Liver (tissue), 3 donors: ENCODE data around the gene GCKR.

Source experiments
- CTCF ChIP-seq: fragments of 150-350 bp; IDR thresholded peaks from 2 replicates; pipeline ENCODE4 v1.5.1; 2017; ENCODE audit warnings: improper control_type of control experiment, low read depth, low read length; ENCODE audit not compliant: missing input control
- EGR1 ChIP-seq, 2 donors: IDR thresholded peaks; 2 replicates each; pipeline ENCODE4 v1.6.1; 2016 to 2018; ENCODE audit warnings: antibody characterized with exemption in 2 of 2, low read depth in 2 of 2
- JUND ChIP-seq, 2 donors: IDR thresholded peaks; 2 replicates each; pipeline ENCODE4 v1.6.1; 2016; ENCODE audit warnings: antibody characterized with exemption in 2 of 2
- TAF1 ChIP-seq: conservative IDR thresholded peaks from 2 replicates; pipeline ENCODE4 v1.6.1; 2016; ENCODE audit warnings: antibody characterized with exemption, mild to moderate bottlenecking
- donor health status: healthy.
- donor health status: healthy.

GRCh38 chr2:27448381-27448780, 48.3 kb upstream of the GCKR start:
- TF ChIP-seq EGR1 (IDR thresholded peaks at IDR 0.05; ENCODE audit: low read depth in 2 of 2) = no peak
- no peak for TF ChIP-seq JUND (IDR thresholded peaks at IDR 0.05)
- TF ChIP-seq CTCF = no peak
- TF ChIP-seq TAF1 = no peak
